ENCODE measurements around the gene MDM2. TPM values are rescaled to one million over a fixed set of nuclear protein-coding genes. Genes with fewer than 3 reads are reported as not detected.

Gene MDM2
- total and polyA plus RNA-seq, 2 donors (not counting 3 experiments of a cell fraction or from before 2014, with no cell fraction given): 16.7 to 270 TPM

- intact Hi-C loops (cut with micrococcal nuclease) (no loop called here), dilution Hi-C loops (cut with MboI; ENCODE audit: extremely low pct_ligation_motif_present, low sequenced_read_pairs) (no loop called here)
- Histone ChIP-seq H3K27me3 (ENCODE audit: control insufficient read depth in 2 of 2, insufficient read depth in 2 of 2, low read length in 2 of 2) (peaks cover 25 to 30% of the 10 kb centered on the region in 2 experiments), H3K9me3 (replicated peaks; ENCODE audit: control insufficient read depth, insufficient read depth, low read length) (no peaks in the 10 kb centered on the region), H3K36me3 (ENCODE audit: control insufficient read depth in 2 of 2, extremely low read depth in 1 of 2, insufficient read depth in 2 of 2, low read length in 2 of 2) (no peaks in the 10 kb centered on the region), H3K4me2 (ENCODE audit: insufficient read depth, low read length) (no peak overlapping the region), H3K4me3 (replicated peaks in 1 of 3; ENCODE audit: insufficient read depth in 1 of 3, low read depth in 1 of 3, low read length in 3 of 3) (no peak overlapping the region), H3K9ac (replicated peaks; ENCODE audit: extremely low read depth, insufficient read depth, low read length) (no peak overlapping the region), H3K79me2 (ENCODE audit: control insufficient read depth, insufficient read depth, low read length) (no peaks in the 10 kb centered on the region), H3K27ac (ENCODE audit: insufficient read depth, low read depth, low read length) (no peak overlapping the region), H3K4me1 (ENCODE audit: control insufficient read depth, extremely low read depth, insufficient read depth, low read length) (no peaks in the 10 kb centered on the region), H2AFZ (ENCODE audit: low read depth, low read length) (no peak overlapping the region), H3K9me1 (replicated peaks; ENCODE audit: control insufficient read depth, extremely low read depth, insufficient read depth, low read length) (no peaks in the 10 kb centered on the region), H4K20me1 (replicated peaks; ENCODE audit: control insufficient read depth, extremely low read depth, insufficient read depth, low read length) (no peaks in the 10 kb centered on the region)
- CTCF ChIA-PET: interaction anchor here (0.5 to 2.3 kb wide), 6 partner anchors 203 to 490 kb away, joined by 3 to 7 read pairs (median 4); no protein-coding TSS in a partner anchor
- FAIRE-seq (no peak), DNase-seq (ENCODE audit: low read depth, low spot score) (no peak)
- TF ChIP-seq POLR2AphosphoS5 (IDR thresholded peaks at IDR 0.05; ENCODE audit: insufficient read depth, low read depth, low read length) (no peak), CTCF (IDR thresholded peaks at IDR 0.05; ENCODE audit: extremely low read depth in 1 of 2, insufficient read depth in 1 of 2, low read depth in 1 of 2, low read length in 2 of 2) (no peak), POLR2A (IDR thresholded peaks at IDR 0.05; ENCODE audit: low read depth, low read length) (no peak), JUN (IDR thresholded peaks at IDR 0.05; ENCODE audit: borderline replicate concordance, insufficient read depth, insufficient read length, low read depth) (no peak), EZH2 (IDR thresholded peaks at IDR 0.05; ENCODE audit: borderline replicate concordance, low read depth, low read length, severe bottlenecking) (no peak), GATA2 (IDR thresholded peaks at IDR 0.05; ENCODE audit: insufficient read depth, insufficient read length, low read depth, low read length) (no peak), FOS (IDR thresholded peaks at IDR 0.05; ENCODE audit: borderline replicate concordance, insufficient read depth, low read length) (no peak), MYC (IDR thresholded peaks at IDR 0.05; ENCODE audit: low read depth, low read length) (no peak), MAX (IDR thresholded peaks at IDR 0.05; ENCODE audit: insufficient read depth, insufficient read length) (no peak)
- POLR2A ChIA-PET: no interaction called here
- BruUV-seq (replicated peaks): no TSS peak
Observed at GRCh38 chr12:68866950-68867349, 59.0 kb downstream of the MDM2 start.
